HUES6 (cell line): Measurements from ENCODE around the gene PRMT5.

ENCODE experiments used
- H3K27ac ChIP-seq: 2 replicates; pipeline ENCODE4 v1.7.0; 2013; ENCODE audit warnings: low read depth, mild to moderate bottlenecking, low read length, inconsistent platforms
- H3K27me3 ChIP-seq: 2 replicates; pipeline ENCODE4 v1.6.1; 2013; ENCODE audit warnings: low read length; ENCODE audit not compliant: control insufficient read depth, insufficient read depth
- H3K36me3 ChIP-seq: 2 replicates; pipeline ENCODE4 v1.6.1; 2013; ENCODE audit warnings: low read length; ENCODE audit not compliant: control insufficient read depth, insufficient read depth
- H3K4me1 ChIP-seq: 2 replicates; pipeline ENCODE4 v1.6.1; 2013; ENCODE audit warnings: low read length; ENCODE audit not compliant: control insufficient read depth, insufficient read depth
- H3K4me3 ChIP-seq: 2 replicates; pipeline ENCODE4 v1.5.1; 2013; ENCODE audit warnings: low read depth, low read length
- H3K9ac ChIP-seq: one replicate; pipeline ENCODE4 v1.6.1; 2013; ENCODE audit warnings: mild to moderate bottlenecking, low read length
- H3K9me3 ChIP-seq: 2 replicates; pipeline ENCODE4 v1.6.1; 2013; ENCODE audit warnings: low read depth, low read length; ENCODE audit not compliant: control insufficient read depth, insufficient read depth

PRMT5 gene

GRCh38 chr14:22896760-22897159 lies 32.4 kb downstream of the PRMT5 start:
- no peaks in the 10 kb centered on the region for H3K9me3 ChIP-seq
- H3K36me3 ChIP-seq = peaks cover 11% of the 10 kb centered on the region
- H3K27ac ChIP-seq = no peak overlapping the region
- H3K4me3 ChIP-seq = no peak overlapping the region
- H3K9ac ChIP-seq = no peak overlapping the region
- H3K27me3 ChIP-seq = peaks cover 46% of the 10 kb centered on the region
- peaks cover 19% of the 10 kb centered on the region for H3K4me1 ChIP-seq

GRCh38 chr14:22896356-22896755 lies 32.8 kb downstream of the PRMT5 start:
- H3K4me3 ChIP-seq = no peak overlapping the region
- peaks cover 46% of the 10 kb centered on the region for H3K27me3 ChIP-seq
- peaks cover 19% of the 10 kb centered on the region for H3K4me1 ChIP-seq
- no peak overlapping the region for H3K9ac ChIP-seq
- no peaks in the 10 kb centered on the region for H3K9me3 ChIP-seq
- H3K36me3 ChIP-seq = peaks cover 7% of the 10 kb centered on the region
- no peak overlapping the region for H3K27ac ChIP-seq

GRCh38 chr14:22895402-22895801 lies 33.8 kb downstream of the PRMT5 start:
- H3K4me1 ChIP-seq = peaks cover 19% of the 10 kb centered on the region
- H3K36me3 ChIP-seq = no peaks in the 10 kb centered on the region; the same call in none of the 2 replicates
- no peak overlapping the region for H3K4me3 ChIP-seq
- peaks cover 46% of the 10 kb centered on the region for H3K27me3 ChIP-seq
- H3K27ac ChIP-seq = no peak overlapping the region
- H3K9me3 ChIP-seq = no peaks in the 10 kb centered on the region
- no peak overlapping the region for H3K9ac ChIP-seq

GRCh38 chr14:22893706-22894105 lies 35.5 kb downstream of the PRMT5 start:
- no peaks in the 10 kb centered on the region for H3K9me3 ChIP-seq
- no peak overlapping the region for H3K9ac ChIP-seq
- peaks cover 5% of the 10 kb centered on the region; the same call in 1 of the 2 replicates for H3K4me1 ChIP-seq
- no peak overlapping the region for H3K27ac ChIP-seq
- no peak overlapping the region for H3K4me3 ChIP-seq
- peaks cover 40% of the 10 kb centered on the region for H3K27me3 ChIP-seq
- H3K36me3 ChIP-seq = no peaks in the 10 kb centered on the region; the same call in 1 of the 2 replicates

- H3K27ac ChIP-seq = no peak overlapping the region
- H3K4me1 ChIP-seq = peaks cover 4% of the 10 kb centered on the region; the same call in 1 of the 2 replicates
Measured at GRCh38 chr14:22892488-22892887, 36.7 kb downstream of the PRMT5 start.

GRCh38 chr14:22890416-22890815 lies 38.8 kb downstream of the PRMT5 start:
- no peak overlapping the region for H3K4me3 ChIP-seq
- H3K27ac ChIP-seq = no peak overlapping the region
- H3K27me3 ChIP-seq = peaks cover 17% of the 10 kb centered on the region
- no peaks in the 10 kb centered on the region for H3K9me3 ChIP-seq
- H3K9ac ChIP-seq = no peak overlapping the region
- H3K36me3 ChIP-seq = no peaks in the 10 kb centered on the region
- H3K4me1 ChIP-seq = peaks cover 12% of the 10 kb centered on the region

More at GRCh38 chr14:22892488-22892887, 36.7 kb downstream of the PRMT5 start:
- Histone ChIP-seq H3K4me3 (no peak overlapping the region), H3K27me3 (peaks cover 28% of the 10 kb centered on the region), H3K9ac (no peak overlapping the region), H3K36me3 (no peaks in the 10 kb centered on the region), H3K9me3 (no peaks in the 10 kb centered on the region)

GRCh38 chr14:22888662-22889061 lies 40.5 kb downstream of the PRMT5 start:
- H3K9me3 ChIP-seq = no peaks in the 10 kb centered on the region
- no peaks in the 10 kb centered on the region for H3K36me3 ChIP-seq
- no peak overlapping the region for H3K4me3 ChIP-seq
- no peak overlapping the region for H3K9ac ChIP-seq
- H3K27me3 ChIP-seq = peaks cover 29% of the 10 kb centered on the region
- no peak overlapping the region for H3K27ac ChIP-seq
- peaks cover 15% of the 10 kb centered on the region for H3K4me1 ChIP-seq

GRCh38 chr14:22887990-22888378 lies 41.2 kb downstream of the PRMT5 start:
- Histone ChIP-seq H3K4me3 (peak overlapping the region; percentile 71; the same call in 1 of the 2 replicates), H3K9me3 (no peaks in the 10 kb centered on the region), H3K4me1 (peaks cover 21% of the 10 kb centered on the region), H3K27ac (no peak overlapping the region), H3K27me3 (peaks cover 25% of the 10 kb centered on the region), H3K36me3 (no peaks in the 10 kb centered on the region), H3K9ac (no peak overlapping the region)

- Histone ChIP-seq H3K36me3 (no peaks in the 10 kb centered on the region), H3K9me3 (no peaks in the 10 kb centered on the region), H3K4me3 (peak overlapping the region; percentile 71), H3K4me1 (peaks cover 26% of the 10 kb centered on the region), H3K9ac (peak overlapping the region; percentile 71), H3K27ac (peak overlapping the region; percentile 76; the same call in 1 of the 2 replicates), H3K27me3 (peaks cover 25% of the 10 kb centered on the region)
Measured at GRCh38 chr14:22887260-22887989, 41.8 kb downstream of the PRMT5 start.

GRCh38 chr14:22886500-22887259 lies 42.5 kb downstream of the PRMT5 start:
- H3K9ac ChIP-seq = peak overlapping the region; percentile 71
- H3K27ac ChIP-seq = peak overlapping the region; percentile 76; the same call in 1 of the 2 replicates
- H3K9me3 ChIP-seq = no peaks in the 10 kb centered on the region
- H3K4me3 ChIP-seq = peak overlapping the region; percentile 71
- H3K4me1 ChIP-seq = peaks cover 29% of the 10 kb centered on the region
- H3K27me3 ChIP-seq = peaks cover 28% of the 10 kb centered on the region
- H3K36me3 ChIP-seq = no peaks in the 10 kb centered on the region

- H3K4me3 ChIP-seq = peak overlapping the region; percentile 71
- no peaks in the 10 kb centered on the region for H3K9me3 ChIP-seq
- peaks cover 29% of the 10 kb centered on the region for H3K4me1 ChIP-seq
- H3K36me3 ChIP-seq = no peaks in the 10 kb centered on the region
- H3K27me3 ChIP-seq = peaks cover 30% of the 10 kb centered on the region
- peak overlapping the region; percentile 54 for H3K9ac ChIP-seq
- H3K27ac ChIP-seq = no peak overlapping the region
Measured at GRCh38 chr14:22885975-22886374, 43.2 kb downstream of the PRMT5 start.
